Right hindlimb (tissue), 1 donor: ENCODE results near the gene CACNA2D1.

Source experiments
- DNase-seq: peaks from one replicate; pipeline ENCODE4 v3.0.0-alpha.2; 2018

The CACNA2D1 gene

GRCh38 chr7:82270870-82271269 lies 172.7 kb downstream of the CACNA2D1 start:
- DNase-seq = no peak

DNA sequence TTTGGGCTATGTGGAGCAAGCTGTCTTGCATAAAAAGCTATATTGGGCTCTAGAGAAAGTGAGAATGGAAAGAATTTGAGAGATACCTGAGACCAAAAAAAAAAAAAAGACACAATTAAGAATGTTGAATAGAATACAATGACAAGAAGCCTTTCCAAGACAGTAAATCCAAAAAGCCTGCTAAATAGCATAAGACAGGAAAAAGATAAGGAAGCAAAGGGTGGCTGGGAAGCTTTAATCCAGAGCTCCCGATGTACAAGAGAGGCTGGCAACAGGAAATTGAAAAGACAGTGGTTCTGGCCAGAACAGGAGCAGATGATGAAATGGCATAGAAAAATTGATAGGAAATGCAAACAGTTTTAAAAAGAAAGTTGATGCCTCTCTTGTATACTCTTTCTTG lies 174.9 kb downstream of the CACNA2D1 start:
- DNase-seq = no peak

GRCh38 chr7:82266081-82266480 lies 177.5 kb downstream of the CACNA2D1 start:
- no peak for DNase-seq

DNA sequence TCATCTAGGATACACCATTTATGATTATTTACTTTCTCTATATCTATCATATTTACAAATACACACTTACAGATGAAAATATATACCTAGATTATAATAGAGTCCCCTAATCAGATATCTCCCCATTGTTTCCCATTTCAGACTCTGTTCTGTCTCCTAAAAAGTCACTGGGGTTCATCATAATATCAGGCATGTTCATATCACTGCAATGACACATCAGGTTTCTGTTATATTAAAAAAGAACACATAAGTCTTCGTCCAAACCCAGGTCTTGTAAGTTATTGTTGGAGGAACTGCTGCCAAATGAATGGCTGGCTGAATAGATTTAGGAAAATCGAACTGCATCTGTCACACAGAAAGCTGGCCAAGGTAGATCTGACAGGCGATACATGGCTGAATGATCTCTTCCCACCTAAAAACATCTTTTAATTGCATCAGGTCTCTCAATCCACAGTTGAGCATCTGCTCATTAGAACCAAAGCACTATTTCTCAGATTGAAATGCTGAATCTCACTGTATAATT lies 178.7 kb downstream of the CACNA2D1 start:
- DNase-seq = no peak

DNA sequence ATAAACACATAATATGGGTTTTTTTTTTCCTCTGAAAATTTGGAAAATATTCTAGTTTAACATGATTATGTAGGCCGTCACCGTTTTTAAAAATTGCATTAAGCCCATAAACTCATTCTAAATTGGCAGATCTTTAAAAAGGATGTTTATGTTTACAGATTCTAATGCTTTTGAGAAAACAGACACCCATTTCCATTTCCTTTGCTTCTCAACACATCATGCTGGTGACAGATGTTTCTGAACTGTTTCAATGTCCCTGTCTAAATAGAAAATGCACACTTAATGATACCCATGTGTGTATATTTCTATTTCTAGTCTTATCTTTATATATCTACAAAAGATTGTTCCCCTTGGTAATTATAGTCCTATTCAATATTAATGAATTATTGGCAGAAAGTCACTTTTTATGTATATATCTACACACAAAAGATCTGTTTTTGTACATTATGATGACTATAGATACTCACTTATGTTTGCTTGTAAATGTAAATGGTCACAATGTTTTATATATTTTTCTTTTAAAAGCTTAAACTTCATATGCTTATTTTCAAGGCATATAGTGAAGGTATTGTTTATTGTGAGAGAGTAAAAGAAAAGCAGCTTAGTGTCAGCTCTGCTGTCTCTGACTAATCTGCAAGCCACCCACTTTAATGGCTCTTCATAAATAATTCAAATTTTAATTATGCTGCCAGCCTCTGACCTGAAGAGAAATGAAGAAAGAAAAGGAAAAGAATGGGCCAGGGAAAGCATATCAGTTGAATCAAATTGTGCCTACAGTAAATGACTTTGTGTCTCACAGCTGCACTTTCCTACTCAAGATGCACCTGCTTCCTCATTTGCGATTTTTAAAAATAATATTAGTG lies 179.4 kb downstream of the CACNA2D1 start:
- no peak for DNase-seq

GRCh38 chr7:82258181-82258580 lies 185.4 kb downstream of the CACNA2D1 start:
- no peak for DNase-seq

- peak; percentile 32 for DNase-seq
Measured at GRCh38 chr7:82257118-82257695, 186.4 kb downstream of the CACNA2D1 start.

DNA sequence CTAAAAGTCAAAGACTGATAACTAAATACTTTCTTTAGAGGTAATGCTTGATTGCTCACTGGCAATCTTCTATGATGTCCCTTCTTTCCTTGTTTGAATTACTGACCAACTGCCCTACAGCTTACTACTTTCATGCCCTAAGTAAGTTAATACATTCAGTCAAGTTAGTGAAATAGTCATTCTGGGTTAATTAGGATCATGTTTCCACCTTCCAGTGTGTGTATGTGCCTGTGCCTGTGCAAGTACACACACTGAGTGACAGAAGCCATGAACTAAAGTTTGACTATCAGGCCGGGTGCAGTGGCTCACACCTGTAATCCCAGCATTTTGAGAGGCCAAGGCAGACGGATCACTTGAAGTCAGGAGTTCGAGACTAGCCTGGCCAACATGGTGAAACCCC lies 187.9 kb downstream of the CACNA2D1 start:
- no peak for DNase-seq

- DNase-seq = no peak
Measured at GRCh38 chr7:82250598-82250997, 193.0 kb downstream of the CACNA2D1 start.

DNA sequence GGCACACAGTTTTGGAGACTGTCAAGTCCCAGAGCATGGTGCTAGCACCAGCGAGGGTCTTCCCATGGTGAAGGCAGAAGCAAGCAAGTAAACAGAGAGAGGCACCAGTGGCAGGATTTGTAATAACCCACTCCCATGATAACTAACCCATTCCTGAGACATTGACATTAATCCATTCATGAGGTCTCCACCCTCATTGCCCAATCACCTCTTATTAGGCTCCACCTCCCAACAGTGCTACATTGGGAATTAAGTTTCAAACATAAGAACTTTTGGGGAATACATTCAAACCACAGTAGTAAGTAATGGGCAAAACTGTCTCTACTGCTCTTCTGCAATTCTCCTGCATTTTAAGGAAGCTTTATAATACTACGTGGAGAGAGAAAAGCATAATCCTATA lies 193.6 kb downstream of the CACNA2D1 start:
- no peak for DNase-seq

- no peak for DNase-seq
Measured at GRCh38 chr7:82247814-82248433, 195.7 kb downstream of the CACNA2D1 start.

DNA sequence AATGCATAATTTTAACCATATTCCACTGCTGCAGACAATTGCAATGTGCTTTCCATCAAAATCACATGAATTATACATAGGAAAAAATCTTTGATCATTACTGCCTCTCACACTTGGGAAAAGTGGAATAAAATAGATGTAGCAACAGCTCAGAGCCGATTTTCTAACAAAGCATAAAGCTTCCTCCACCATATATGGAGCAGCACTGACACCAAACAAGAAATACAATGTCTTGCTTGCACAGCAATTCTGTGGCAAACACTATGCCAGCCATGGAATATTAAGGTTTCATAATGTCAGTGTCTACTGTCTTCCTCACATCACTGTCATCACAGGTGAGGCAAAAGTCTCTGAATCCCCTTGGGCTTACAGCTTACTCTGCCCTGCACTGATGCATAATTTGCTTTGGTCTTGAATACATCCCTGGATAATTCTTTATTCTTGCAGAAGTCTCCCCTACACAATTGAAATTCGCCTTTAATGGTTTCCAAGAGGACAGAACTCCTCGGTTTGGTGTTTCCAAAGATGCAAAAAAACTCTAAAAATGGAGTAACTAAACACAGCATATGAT lies 198.5 kb downstream of the CACNA2D1 start:
- DNase-seq = no peak

GRCh38 chr7:82241356-82241755 lies 202.2 kb downstream of the CACNA2D1 start:
- DNase-seq = no peak

- no peak for DNase-seq
Measured at GRCh38 chr7:82235713-82236112, 207.9 kb downstream of the CACNA2D1 start.

- DNase-seq = no peak
Measured at GRCh38 chr7:82234457-82235049, 209.0 kb downstream of the CACNA2D1 start.

DNA sequence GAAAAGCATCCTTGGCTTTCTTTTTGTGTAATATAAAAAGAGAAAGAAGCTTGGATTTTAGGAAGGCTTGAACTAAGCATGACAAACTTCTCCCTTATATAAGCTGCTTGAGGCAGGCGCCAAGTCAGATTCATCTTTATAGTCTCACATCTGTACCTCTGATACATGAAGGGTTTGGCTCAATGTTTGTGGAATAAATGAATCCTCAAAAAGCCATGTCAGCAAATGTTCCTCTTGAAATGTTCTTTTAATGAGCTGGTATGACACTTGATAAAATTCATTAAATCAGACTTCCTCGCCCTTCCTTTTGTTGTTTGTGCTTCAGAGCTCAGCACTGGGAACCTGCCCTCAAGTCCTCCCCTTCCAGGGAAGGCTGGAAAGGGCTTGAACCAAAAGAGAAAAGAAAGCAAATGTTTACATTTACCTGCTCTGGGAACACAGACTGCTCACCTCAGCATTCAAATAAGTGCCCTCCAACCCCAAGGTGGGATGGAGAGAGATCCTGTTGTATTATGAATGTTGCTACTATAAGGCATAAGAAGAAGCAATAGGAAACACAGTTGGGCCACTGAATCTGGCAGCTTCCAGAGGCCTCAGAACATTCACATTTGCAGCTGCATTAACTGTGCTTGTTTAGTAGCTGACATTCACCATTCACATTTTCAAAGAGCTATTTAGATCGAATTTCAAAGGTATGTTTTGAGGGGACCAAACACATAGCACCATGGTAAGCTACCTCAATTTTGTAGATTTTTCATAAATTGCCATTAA lies 212.6 kb downstream of the CACNA2D1 start:
- DNase-seq = no peak

DNA sequence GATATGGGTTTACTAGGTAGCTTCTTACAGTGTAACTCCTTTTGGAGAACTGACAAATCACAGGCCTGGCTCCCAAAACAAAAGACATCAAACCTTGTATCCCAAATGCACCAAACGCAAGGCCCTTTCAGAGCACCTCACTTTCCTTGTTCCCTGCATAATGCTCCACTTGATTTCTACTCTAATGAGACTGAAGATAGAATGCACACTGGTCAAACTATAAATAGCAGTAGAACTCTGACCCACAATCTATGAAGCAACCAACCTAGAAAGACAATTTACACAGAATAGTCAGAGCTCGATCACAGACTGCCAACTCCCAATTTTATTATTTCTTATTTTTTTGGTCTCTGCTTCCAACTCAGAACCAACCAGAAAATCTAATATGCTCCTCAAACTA lies 214.4 kb downstream of the CACNA2D1 start:
- no peak for DNase-seq

DNA sequence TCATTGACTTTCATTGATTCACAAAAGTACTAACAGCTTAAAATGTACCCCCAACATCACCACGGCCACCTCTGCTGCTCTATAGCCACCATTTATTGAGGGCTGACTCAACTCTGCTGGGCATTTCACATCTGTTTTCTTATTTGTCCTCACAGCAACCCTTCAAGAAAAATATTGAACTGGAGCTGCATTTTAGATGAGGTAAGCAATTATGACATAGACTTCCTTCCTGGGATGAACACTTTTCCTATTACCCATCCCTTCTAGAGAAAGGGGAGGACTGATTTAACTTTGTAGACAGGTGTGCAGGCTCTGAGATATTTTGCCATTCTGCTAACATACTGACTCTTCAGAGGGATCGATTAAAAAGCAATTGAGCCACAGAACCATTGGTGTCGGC lies 217.4 kb downstream of the CACNA2D1 start:
- no peak for DNase-seq

- no peak for DNase-seq
Measured at GRCh38 chr7:82224529-82224928, 219.0 kb downstream of the CACNA2D1 start.

GRCh38 chr7:82223580-82223979 lies 220.0 kb downstream of the CACNA2D1 start:
- DNase-seq = no peak

DNA sequence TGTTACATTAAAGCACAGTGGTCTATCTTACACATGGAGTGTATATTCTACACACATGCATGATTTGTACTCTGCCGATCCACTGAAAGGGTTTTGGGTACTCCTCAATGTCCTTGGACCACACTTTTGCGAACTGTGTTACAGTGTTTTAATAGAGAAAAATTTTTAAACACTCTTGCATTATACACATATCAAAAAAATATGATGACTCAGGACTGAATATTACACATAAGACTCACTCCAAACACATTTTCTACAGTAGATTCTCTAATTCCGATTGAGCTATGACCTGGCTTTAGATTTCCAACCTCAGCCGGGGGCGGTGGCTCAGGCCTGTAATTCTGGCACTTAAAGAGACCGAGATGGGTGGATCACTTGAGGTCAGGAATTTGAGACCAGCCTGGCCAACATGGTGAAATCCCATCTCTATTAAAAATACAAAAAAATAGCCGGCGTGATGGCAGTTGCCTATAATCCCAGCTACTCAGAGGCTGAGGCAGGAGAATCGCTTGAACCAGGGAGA lies 222.4 kb downstream of the CACNA2D1 start:
- no peak for DNase-seq

DNA sequence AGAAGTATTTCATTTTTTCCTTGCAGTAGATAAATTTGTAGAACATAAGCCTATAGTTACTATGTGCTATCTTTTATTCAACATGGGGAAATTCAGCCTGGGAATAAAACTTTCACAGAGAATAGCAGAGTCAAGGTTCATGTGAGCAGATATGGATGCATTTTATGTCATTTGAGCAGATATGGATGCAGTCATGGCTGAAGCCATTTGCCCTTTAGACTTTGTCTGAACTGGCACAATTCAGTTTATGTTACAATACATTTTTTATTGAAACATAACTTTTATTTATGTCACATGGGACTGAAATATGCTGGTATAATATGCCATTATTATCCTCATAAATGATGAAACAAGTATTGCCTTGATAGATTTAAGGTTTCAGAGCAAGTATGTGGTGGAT lies 231.1 kb downstream of the CACNA2D1 start:
- no peak for DNase-seq
